K562 (cell line): ENCODE measurements around the gene KCNG4. TPM values are rescaled to one million over a fixed set of nuclear protein-coding genes. Genes with fewer than 3 reads are reported as not detected.

Experiments used
- ARID2 ChIP-seq: fragments of 450-650 bp; IDR thresholded peaks from 2 replicates; pipeline ENCODE4 v1.6.1; 2017; ENCODE audit warnings: antibody characterized with exemption, mild to moderate bottlenecking
- E2F6 ChIP-seq, 2 experiments: IDR thresholded peaks; 2 replicates each; pipeline ENCODE4 v1.6.1; 2011; ENCODE audit warnings: borderline replicate concordance in 1 of 2, control low read depth in 1 of 2, low read depth in 1 of 2, low read length in 1 of 2, mild to moderate bottlenecking in 1 of 2, mixed read lengths in 1 of 2, moderate library complexity in 1 of 2; ENCODE audit not compliant: insufficient read depth in 1 of 2, insufficient read length in 1 of 2, poor library complexity in 1 of 2, severe bottlenecking in 1 of 2; ENCODE audit errors: extremely low read depth in 1 of 2
- E2F8 ChIP-seq: fragments of 450-650 bp; IDR thresholded peaks from 2 replicates; pipeline ENCODE4 v1.7.1; 2018; ENCODE audit warnings: mild to moderate bottlenecking, low read depth; ENCODE audit not compliant: partially characterized antibody
- EP400 ChIP-seq: fragments of 450-650 bp; IDR thresholded peaks from 2 replicates; pipeline ENCODE4 v1.6.1; 2017; ENCODE audit warnings: antibody characterized with exemption, mild to moderate bottlenecking, moderate library complexity
- HCFC1 ChIP-seq: IDR thresholded peaks from 2 replicates; pipeline ENCODE4 v1.6.1; 2012; ENCODE audit warnings: low read depth, low read length, improper control_type of control experiment
- HDAC1 ChIP-seq, 2 experiments: fragments of 450-650 bp; IDR thresholded peaks; 2 replicates each; pipeline ENCODE4 v1.6.1; 2016 to 2017; ENCODE audit warnings: inconsistent platforms in 1 of 2, mild to moderate bottlenecking in 1 of 2, moderate library complexity in 1 of 2
- HNRNPK ChIP-seq: fragments of 200-400 bp; formaldehyde crosslinking; IDR thresholded peaks from one replicate; pipeline ENCODE4 v1.6.1; 2018; ENCODE audit warnings: mild to moderate bottlenecking, low read depth, low read length; ENCODE audit not compliant: poor library complexity, severe bottlenecking
- NRF1 ChIP-seq, 2 experiments: fragments of 450-650 bp; IDR thresholded peaks in 1 of 2; conservative IDR thresholded peaks in 1 of 2; 2 replicates each; pipeline ENCODE4 v1.6.1; 2014; ENCODE audit warnings: mild to moderate bottlenecking in 2 of 2
- SRSF7 ChIP-seq: fragments of 200-400 bp; formaldehyde crosslinking; optimal IDR thresholded peaks from 2 replicates; pipeline ENCODE3; 2017; ENCODE audit warnings: mild to moderate bottlenecking, low read depth, low read length
- TCF3 ChIP-seq: sonication (generic); formaldehyde crosslinking; IDR thresholded peaks from 2 replicates; pipeline ENCODE4 v1.4.0; 2020; ENCODE audit warnings: mild to moderate bottlenecking, missing genetic modification reagents
- ZBTB17 ChIP-seq: fragments of 450-650 bp; formaldehyde crosslinking; IDR thresholded peaks from 2 replicates; pipeline ENCODE4 v1.4.0; 2020; ENCODE audit warnings: mild to moderate bottlenecking
- ZNF175 ChIP-seq: fragments of 200-800 bp; sonication (Bioruptor generic); IDR thresholded peaks from 2 replicates; pipeline ENCODE4 v1.6.1; 2016; ENCODE audit warnings: low read depth, mild to moderate bottlenecking, missing genetic modification characterization, missing compliant biosample characterization
- ZNF324 ChIP-seq: fragments of 250-450 bp; sonication (Bioruptor Pico); IDR thresholded peaks from 2 replicates; pipeline ENCODE4 v1.4.0; 2020; ENCODE audit warnings: mild to moderate bottlenecking
- ZNF395 ChIP-seq: fragments of 200-800 bp; sonication (Bioruptor generic); IDR thresholded peaks from 2 replicates; pipeline ENCODE4 v1.6.1; 2017; ENCODE audit warnings: missing genetic modification characterization, missing compliant biosample characterization
- ZNF57 ChIP-seq: fragments of 450-650 bp; formaldehyde crosslinking; IDR thresholded peaks from 2 replicates; pipeline ENCODE4 v1.4.0; 2020; ENCODE audit warnings: mild to moderate bottlenecking, moderate library complexity
- ZNF740 ChIP-seq, 3 experiments: fragments of 200-800 bp in 1 of 3; sonication (Bioruptor generic) in 1 of 3; sonication (generic) in 1 of 3; formaldehyde crosslinking in 1 of 3; IDR thresholded peaks; 2 replicates each; pipeline versions ENCODE4 v1.6.1 to v1.8.0; 2016 to 2022; ENCODE audit warnings: mild to moderate bottlenecking in 2 of 3, missing compliant biosample characterization in 2 of 3, missing genetic modification characterization in 2 of 3, missing genetic modification reagents in 1 of 3
- ZSCAN32 ChIP-seq: fragments of 450-650 bp; formaldehyde crosslinking; IDR thresholded peaks from 2 replicates; pipeline ENCODE4 v1.4.0; 2020; ENCODE audit warnings: mild to moderate bottlenecking, moderate library complexity
- polyA plus RNA-seq, 8 experiments: library from polyadenylated mRNA; depleted of rRNA in 4 of 8; stranded (reverse) in 5 of 8; unstranded in 3 of 8; fragments of >200 nt; fragmentation: Nextera tagmentation in 2 of 8; fragmentation: Illumina TruSeq in 1 of 8; extraction: Ambion mirVana in 2 of 8; extraction: Trizol in 1 of 8; gene quantifications; 2 replicates each; pipeline versions ENCODE4 v1.2.1 to v1.2.3, GENCODE V29; 2011 to 2014; ENCODE audit warnings: inconsistent platforms in 1 of 8, missing spikeins in 1 of 8
- total RNA-seq, 7 experiments: library from RNA; depleted of rRNA in 6 of 7; stranded (reverse); fragments of >200 nt in 6 of 7; fragmentation: Illumina TruSeq in 2 of 7; extraction: Trizol in 2 of 7; gene quantifications; 2 replicates each; pipeline versions ENCODE4 v1.2.1 to v1.2.3, GENCODE V29; 2011 to 2021; ENCODE audit warnings: low replicate concordance in 1 of 7
- TF ChIP-seq, protein P1 (sequence below): sonication (generic); formaldehyde crosslinking; IDR thresholded peaks from 2 replicates; pipeline ENCODE4 v1.8.0; 2022; ENCODE audit warnings: mild to moderate bottlenecking, low read depth, missing genetic modification reagents

The KCNG4 gene
- total and polyA plus RNA-seq, 9 of the 15 experiments (the other 6 are each of a cell fraction or from before 2014, with no cell fraction given): not detected

DNA sequence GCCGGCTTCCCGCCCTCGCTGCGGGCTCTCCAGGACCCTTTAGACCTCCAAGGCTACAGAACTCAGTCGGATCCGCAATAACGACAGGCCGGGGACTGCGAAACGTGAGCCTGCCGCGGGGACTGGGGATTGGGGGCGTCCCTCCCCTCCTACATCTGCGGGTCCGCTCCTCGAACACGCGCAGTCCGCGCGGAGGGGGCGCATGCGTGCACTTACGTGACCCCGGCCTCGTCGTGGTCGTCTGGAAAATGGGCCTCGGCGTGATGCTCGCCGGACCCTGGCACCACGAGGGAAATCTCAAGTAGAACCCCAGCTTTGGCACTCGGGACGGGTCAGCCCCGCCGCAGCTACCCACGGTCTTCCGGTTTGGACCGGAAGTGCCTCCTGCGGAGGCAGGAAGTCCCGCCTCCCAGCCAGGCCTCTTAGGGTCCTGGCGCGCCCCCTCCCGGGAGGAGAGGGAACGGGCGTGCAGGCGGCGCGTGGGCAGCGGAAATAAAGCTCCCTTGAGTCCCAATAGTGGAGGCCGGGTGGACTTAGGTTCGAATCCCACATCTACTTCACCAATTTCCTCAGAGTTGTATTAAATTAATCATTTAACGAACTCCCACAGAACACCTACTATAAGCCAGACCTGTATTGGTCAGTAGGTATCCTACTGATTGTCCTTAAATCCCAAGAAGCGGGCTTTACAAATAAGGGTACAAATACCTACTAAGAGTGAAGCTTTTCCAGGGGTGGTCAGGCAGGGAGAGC is 53.0 kb downstream of the KCNG4 start, which contains the start of gene TAF1C (continued):
- TF ChIP-seq ZNF395 (CRISPR knock-in tag) (peak; percentile 44; the same call in 1 of the 2 replicates), E2F6 (IDR thresholded peaks at IDR 0.05; ENCODE audit: borderline replicate concordance in 1 of 2, extremely low read depth in 1 of 2, insufficient read depth in 1 of 2, insufficient read length in 1 of 2, low read depth in 1 of 2, low read length in 1 of 2, poor library complexity in 1 of 2, severe bottlenecking in 1 of 2) (peak; percentile 42 to 62), TCF3 (0 out of 2 replicates have a peak, but pooled peaks have one; percentile 20), ZNF57 (no peak), HDAC1 (IDR thresholded peaks at IDR 0.05) (peak in 1 of 2 experiments; percentile 95; a peak in 2 of 4 replicates), ZNF175 (0 out of 2 replicates have a peak, but pooled peaks have one; percentile 45), HNRNPK (no peak), ARID2 (peak; percentile 24; the same call in 1 of the 2 replicates), EP400 (peak; percentile 89), E2F8 (peak; percentile 98), NRF1 (conservative IDR thresholded peaks at IDR 0.05 in 1 of 2, IDR thresholded peaks at IDR 0.05 in 1 of 2) (peak; percentile 73 to 80), ZNF740 (CRISPR knock-in tag; IDR thresholded peaks at IDR 0.05) (0 out of 2 replicates have a peak, but pooled peaks have one; percentile 36), ZNF740 (tag; IDR thresholded peaks at IDR 0.05) (no peak), SRSF7 (no peak), ZSCAN32 (peak; percentile 3; the same call in 1 of the 2 replicates), HCFC1 (peak; percentile 79), ZBTB17 (no peak), ZNF324 (CRISPR knock-in tag) (no peak)
- TF ChIP-seq, protein P1, sequence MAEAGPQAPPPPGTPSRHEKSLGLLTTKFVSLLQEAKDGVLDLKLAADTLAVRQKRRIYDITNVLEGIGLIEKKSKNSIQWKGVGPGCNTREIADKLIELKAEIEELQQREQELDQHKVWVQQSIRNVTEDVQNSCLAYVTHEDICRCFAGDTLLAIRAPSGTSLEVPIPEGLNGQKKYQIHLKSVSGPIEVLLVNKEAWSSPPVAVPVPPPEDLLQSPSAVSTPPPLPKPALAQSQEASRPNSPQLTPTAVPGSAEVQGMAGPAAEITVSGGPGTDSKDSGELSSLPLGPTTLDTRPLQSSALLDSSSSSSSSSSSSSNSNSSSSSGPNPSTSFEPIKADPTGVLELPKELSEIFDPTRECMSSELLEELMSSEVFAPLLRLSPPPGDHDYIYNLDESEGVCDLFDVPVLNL (CRISPR knock-in tag): no peak
